Effector CD8-positive, alpha-beta T cell (primary cell): ENCODE results near the gene TUBB1.
A peak's percentile ranks its signal among the peaks of the same experiment; 100 is the strongest.

ENCODE experiments used
- DNase-seq: peaks from one replicate; lab custom pipeline; 2025; lab: John Stamatoyannopoulos, UW

Gene TUBB1

DNA sequence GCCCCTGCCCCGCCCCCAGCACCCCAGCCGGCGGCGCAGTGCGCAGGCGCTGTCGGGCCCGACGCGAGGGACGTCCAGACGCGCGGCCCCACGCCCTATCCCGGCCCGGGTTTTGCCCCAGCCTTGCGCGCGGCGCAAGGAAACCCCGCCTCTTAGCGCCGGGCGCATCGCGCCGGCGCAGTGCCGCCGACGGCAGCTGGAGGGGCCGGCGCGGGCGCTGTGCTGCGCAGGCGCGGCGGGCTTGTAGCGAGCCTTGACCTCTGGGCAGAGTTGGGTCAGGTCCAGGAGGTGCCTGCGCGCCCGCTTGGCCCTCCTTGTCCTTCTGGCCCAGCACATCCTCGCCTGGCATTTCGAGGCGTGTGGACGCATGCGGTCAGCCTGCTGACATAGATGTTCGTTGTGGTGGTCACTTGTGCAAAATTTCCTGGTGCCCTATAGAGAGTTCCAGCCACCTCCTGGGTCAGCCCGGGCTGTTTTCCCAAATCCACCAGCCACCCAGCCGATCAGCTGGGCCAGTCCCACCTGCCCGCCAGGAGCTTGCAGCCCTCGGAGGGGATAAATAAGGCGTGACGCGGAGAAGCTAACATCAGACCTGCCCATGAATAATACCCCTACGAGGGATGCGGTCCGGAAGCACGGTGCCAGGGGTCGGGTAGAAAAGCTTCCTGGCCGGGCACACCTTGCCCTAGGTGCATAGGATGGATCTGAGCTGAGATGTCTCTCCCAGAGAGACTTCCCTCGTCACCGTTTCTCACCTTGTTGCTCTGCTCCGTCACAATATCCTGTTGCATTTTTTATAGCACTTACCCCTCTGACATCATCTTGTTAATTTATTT, 23.8 kb downstream of the TUBB1 start:
- peak; percentile 91 for DNase-seq

DNA sequence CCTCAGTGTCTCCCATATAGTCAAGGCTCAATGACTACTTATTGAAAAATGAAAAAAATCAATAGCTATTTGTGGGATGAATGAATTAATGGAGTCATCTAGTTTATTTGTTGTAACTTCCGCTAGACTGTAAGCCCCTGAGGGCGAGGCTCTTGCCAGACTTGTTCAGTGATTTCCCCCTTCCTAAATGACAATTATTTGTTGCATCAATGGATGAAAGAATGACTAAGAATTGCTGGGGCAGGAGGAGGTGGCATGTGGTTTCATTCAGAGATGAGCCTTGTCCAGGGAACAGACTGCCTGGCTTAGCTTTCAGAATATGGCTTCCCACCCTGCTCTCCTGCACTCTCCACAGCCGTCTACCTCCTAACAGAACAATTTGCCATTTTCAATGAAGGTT, 24.5 kb downstream of the TUBB1 start:
- no peak for DNase-seq

DNA sequence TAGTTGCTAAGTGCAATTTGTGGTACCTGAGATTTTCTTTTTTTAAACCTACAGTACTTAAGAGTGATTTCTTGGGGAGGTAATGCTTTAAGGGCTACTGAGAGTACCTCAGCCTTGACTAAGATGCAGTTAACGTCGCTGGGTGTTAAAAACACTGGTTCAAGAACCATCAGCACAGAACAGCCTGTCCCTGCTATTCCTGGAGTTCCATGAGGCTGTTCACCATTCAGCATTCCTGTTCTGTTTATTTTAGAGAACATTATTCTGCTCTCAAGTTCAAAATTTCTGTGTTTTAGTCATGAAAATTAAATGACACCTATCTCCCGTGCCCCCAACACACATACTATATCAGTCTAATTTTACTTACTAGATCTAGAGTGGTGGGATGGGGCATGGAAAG, 25.1 kb downstream of the TUBB1 start:
- DNase-seq: no peak

DNA sequence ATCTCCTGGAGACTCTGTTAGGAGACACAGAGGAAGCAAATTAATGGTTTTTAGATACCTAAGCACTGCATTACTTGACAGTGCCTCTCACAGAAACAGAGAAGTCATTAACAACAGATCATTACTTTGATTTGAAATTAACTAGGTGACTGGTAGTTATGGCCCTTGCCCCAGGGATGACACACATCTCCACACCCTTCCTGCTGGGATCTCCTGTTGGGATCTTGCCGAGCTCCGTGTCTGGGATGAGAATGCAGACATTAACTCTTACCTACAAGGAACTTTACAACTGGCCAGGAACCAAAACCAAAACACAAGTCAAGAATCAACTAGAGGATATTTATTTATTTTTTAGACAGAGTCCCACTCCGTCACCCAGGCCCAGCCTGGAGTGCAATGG, 25.6 kb downstream of the TUBB1 start:
- DNase-seq: no peak

DNA sequence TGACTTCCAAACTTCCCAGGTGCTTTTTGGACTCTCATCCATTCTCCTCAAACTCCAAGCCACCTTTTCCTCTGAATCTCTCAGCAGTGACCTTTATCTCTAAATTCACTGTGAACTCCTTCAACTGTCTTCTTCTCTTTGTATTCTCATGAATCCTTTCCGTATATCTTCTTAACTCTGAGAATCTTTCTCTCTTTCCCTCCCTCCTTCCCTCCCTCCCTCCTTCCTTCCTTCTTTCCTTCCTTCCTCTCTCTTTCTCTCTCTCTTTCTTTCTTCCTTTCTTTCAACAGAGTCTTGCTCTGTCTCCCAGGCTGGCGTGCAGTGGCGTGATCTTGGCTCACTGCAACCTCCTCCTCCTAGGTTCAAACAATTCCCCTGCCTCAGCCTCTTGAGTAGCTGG, 27.6 kb downstream of the TUBB1 start:
- no peak for DNase-seq

DNA sequence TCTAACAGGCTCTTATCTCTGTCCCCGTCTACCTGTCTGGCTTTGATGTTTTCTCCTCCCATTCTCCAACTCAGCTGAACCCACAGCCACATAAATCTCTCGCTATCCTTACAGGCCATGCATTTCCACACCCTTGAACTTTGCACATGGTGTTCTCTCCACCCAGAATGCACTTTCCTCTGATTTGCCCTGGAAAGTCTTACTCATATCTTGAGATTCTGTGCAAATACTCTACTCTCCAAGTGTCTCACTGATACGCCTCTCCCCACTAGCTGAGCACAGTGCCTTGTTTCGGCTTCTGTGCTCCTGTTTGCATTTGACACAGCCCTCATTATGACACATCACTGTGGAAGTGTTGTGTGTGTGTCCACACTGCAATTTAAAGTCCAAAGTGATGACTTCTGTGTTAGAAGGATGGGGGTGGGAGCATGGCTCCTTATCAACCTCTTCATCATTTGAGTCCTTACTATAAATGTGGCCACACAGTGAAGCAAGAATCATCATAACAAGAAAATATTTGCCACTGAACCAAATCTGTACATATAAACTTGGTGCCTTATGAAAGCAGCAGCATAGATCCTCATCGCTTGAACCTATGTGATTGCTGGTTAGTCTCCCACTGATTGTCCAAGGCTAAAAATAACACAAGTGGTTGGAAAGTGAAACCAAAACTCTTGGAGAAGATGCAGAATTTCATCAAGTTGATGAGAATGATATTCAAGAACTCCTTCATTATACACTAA, 28.9 kb downstream of the TUBB1 start:
- no peak for DNase-seq

DNA sequence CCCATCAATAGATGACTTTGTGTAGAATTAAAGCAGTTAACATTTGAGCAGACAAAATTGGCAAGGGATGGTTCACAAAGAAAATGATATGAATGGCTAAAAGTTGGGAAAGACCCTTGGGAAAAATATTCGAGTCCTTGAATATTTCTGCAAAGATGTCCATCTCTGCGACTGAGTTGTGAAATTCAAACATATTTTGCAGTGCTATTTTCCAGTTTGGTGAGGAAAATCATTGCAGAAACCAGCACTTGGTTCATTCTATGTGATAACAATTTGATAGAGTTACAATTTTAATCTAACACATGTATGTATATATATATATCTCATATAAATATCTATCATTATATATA, 29.4 kb downstream of the TUBB1 start:
- no peak for DNase-seq

DNA sequence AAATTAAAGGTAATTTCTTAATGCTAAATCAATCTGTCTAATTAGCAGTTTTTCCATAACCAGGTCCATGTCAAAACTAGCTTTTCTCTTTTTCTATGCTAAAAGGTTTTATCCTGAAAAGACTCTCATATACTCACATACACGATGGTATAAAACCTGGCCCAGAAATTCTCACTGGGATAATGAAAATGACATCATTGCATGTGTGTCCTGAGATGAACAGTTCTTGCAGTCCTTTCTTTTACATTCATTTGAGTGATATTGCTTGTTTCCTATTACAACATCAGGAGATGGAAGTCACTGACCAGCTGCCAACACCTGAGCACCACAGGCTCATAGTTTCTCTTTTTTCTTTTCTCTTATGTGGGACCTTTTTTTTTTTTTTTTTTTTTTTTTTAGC, 31.2 kb downstream of the TUBB1 start:
- no peak for DNase-seq

DNA sequence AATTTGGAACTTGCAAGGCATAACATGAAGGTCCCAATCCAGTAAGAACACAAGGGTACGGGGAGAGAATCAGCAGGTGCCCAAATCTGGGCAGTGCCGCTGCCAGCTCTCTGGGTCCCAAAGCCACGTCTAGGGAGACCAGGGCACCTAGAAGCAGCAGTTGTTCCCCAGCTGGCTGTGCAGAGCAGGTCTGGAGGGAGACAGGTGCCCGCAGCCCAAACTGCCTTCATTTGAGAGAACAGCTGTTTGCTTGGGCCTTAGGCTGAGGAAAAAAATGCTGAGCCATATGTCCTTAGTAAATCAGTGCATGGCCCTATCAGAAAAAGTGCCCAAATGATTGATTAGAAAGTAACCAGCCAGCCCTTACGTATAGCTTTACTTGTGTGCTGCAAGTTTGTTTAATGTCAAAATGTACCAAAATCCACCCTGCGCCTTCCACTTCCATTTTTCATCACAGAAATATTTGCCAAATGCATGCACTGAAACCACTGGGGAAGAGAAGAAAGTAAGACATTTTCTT, 32.5 kb downstream of the TUBB1 start:
- no peak for DNase-seq

DNA sequence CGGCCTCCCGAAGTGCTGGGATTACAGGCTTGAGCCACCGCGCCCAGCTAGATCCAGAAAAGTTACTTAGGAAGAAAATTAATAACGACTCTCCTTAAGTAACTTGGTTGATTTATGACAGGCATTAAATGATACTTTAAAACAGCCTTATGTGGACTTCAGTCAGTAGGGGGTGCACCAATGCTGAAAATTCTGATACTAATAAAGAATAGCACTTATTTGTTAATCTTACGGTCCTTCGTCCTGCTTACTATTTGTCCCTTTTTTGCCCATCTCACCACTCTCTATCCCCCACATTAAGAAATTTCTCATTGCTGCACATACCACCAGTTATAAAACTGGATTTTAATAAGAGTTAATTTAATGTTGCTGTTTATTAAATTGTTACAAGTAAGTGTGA, 36.1 kb downstream of the TUBB1 start:
- DNase-seq: no peak

DNA sequence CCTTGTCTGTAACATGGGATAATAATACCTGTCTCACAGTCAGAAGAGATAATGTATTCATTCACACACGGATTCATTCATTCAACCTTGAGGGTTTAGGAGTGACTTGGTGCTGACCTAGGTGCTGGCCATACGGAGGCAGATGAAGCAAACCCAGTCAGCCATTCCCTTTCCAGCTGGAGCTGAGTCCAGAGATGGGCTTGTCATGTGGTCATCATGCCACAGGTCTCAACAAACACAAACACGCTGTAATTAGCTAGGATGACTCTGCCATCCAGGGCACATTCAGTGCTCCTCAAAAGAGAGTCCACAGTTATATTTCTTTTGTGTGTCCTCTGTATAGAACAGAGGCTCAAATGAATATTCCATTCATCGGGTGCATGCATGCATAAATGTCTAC, 42.9 kb downstream of the TUBB1 start:
- DNase-seq: no peak

DNA sequence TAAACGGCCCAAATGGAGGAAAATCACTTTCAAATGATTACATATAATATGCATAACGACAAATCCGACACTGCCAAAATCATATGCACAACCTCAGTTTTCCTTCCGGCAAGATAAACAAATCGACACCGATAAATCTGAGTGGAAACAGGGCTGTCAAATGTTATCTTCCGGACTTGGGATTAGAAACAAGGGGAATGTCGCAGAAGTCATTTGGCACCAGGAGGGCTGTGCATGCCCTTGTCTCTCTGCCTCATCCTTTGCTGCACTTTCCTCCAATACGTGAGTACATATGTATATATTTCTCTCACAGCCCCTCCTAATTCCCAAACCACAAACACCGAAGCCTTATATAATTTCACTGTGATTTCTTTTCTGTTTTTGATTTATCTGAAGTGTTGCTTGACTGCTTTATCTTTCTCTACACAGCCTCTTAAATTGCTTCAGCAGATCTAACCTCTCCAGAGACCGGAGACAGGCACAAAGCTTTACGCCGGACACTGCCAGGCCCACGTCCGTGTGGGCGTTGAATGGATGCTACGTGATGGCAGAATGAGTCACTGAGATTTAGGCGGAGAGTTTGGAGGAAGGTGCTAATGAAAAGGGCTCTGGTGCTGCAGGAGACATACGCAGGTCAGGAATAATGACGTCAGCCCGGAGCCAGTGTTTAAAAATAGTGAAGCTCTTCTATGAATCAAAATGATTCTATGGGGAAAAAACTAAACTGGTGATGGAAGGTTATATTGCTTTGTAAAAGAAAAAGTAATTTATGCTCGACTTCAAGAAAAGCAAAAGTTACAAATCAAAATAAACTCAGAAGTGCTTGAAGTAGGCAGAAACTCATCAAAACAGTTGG, 44.4 kb downstream of the TUBB1 start:
- DNase-seq: no peak

DNA sequence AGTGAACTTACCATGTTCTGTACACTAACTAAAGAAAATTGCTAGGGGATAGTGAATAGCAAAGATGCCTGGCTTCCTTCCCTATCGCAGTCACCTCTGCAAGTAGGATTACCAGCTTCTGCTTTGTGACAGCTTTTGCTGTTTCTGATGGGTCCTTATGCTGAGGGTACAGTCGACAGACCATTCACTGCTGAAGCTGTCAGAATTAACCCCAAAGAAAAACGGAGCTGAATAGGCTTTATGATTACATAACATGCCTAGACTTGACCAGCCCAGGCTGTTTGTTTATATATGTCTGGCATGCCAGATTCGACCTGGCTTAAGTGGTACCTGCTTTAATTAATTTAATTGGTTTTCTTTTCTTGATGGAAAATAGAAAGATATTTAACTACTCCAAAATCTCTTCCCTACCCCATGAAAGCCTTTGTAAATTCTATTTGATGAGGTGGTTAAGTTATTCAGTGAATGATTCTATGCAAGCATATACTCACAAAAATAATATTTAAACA, 45.0 kb downstream of the TUBB1 start:
- DNase-seq: no peak

DNA sequence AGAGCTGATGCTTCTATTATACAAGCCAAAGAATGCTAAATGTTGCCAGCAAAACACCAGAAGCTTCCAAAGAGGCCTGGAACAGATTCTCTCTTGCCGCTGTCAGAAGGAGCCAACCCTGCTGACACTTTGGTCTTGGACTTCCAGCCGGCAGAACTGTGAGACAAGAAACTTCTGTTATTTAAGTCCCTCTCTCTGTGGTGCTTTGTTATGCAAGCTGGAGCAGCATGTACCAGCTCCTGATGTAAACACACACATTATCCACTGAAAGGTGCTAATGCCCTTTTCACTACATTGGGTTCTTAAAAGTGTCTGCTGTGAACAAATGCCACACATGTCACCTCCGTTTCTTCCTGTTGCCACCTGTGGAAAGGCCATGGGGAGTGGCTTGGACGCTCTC, 49.3 kb downstream of the TUBB1 start:
- no peak for DNase-seq

DNA sequence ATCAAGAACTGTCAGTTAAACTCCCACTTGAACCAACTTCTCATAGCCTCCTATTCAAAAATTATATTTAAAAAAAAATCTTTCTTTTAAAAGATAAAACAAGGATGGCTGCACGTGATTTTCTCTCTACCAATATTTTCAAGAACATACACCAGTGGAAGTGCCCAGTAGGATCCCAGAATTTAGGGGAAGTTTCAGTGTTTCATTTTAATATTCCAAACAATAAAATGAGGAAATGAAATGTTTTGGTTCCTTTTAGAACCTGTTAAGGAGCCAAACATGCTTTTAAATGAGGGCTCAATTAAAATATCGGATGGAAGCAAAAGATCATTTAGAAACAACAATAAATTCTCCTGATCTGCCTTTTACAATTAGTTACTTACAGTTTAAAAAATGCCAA, 49.8 kb downstream of the TUBB1 start:
- no peak for DNase-seq

DNA sequence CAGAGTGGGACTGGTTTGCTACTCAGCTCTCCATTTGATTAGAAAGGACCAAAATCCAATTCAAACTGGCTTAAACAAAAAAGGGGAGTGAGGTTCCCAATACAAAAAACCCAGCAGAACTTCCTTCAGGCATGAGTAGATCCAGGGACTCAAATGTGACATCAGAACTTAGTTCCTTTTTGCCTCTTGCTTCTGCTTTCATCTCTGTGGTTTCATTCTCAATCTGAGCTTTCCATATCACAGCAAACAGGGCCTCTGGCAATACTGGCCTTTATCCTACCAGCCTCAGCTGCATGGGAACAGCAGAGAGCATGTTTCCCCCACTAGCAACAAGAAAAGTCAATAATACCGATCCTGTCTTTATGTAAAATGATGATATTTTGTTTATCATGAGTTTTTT, 52.0 kb downstream of the TUBB1 start:
- no peak for DNase-seq

DNA sequence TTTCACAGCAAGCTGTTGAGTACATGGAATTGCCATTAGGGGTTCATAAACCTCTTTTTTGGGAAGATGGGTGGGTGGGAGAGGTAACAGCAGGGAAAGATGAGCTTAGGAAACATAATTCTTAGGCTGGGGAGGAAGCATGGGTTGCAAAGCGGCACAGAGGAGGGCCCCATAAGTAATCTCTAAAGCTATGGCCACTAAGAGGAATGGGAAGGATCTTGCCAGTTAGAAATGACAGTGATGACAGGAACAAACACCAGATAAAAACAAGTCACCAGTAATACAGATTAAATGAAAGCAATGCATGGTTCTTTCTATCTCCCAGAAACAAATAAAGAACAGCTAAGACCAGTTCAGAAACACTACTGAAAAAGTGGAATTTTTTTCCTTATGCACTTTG, 54.4 kb downstream of the TUBB1 start:
- no peak for DNase-seq

DNA sequence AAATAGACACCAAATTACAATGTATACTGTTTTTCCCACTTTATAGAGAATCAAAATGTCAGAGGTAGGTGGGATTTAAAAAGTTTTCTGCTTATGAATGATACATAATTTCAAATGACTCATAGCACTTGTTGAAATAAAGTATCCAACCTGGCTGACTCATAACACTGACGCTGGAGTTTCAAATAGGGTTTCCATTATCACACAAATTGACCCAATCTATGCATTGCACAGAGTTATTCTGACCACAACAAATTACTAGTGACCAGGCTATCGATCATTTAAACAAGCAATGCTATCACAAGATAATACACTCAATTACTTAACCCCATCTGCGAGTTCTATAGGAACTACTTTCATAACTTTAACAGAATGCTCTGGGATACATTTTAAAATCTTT, 55.2 kb downstream of the TUBB1 start:
- no peak for DNase-seq

DNA sequence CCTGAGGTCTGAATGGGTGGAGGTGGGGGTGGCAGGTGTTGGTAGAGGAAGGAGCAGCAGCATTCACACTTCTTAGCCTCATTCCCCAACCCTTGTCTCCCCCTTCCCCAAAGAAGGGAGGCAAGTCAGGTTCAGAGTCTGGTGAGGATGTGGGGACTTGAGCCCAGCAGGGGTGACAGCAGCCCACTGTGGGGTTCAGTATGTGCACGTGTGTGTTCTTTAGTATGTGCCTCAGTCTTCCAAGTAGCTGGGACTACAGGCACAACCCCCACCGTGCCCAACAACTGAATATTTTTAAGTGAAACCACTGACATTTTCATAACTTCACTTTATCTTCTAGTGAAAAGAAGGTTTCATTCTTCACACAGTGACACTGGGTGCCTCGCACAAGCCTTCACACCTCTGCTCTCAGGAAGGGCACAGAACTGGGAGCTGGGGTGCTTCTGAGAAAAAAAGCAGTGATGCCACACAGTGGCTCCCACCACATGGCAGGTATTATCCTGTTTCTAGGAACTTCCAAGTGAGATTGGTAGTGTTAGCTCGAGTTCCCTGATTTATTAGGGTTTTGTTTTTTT, 56.8 kb downstream of the TUBB1 start:
- no peak for DNase-seq
